ENCODE results near the gene IL17RE. TPM values are rescaled to one million over a fixed set of nuclear protein-coding genes. Genes with fewer than 3 reads are reported as not detected.
"Not testable (repeated sequence)": the region's sequence is repeated elsewhere in the genome, so short reads cannot be mapped to it uniquely, and the experiment has no call there.

Gene IL17RE
- total RNA-seq, 1 experiment from 2014 or later, result not detected

- Histone ChIP-seq H3K4me1 (ENCODE audit: low read length) (peaks cover 15% of the 10 kb centered on the region), H2AFZ (ENCODE audit: low read length) (no peak overlapping the region), H4K20me1 (ENCODE audit: insufficient read depth, low read depth, low read length) (no peaks in the 10 kb centered on the region), H3K9me3 (ENCODE audit: low read length) (no peaks in the 10 kb centered on the region), H3K79me2 (ENCODE audit: low read length) (peaks cover 14% of the 10 kb centered on the region), H3K9ac (ENCODE audit: low read length) (no peak overlapping the region), H3K4me3 (ENCODE audit: low read length) (no peak overlapping the region), H3K36me3 (ENCODE audit: insufficient read depth, low read length) (peaks cover 6% of the 10 kb centered on the region; the same call in 1 of the 2 replicates), H3K27ac (ENCODE audit: low read length) (no peak overlapping the region), H3K27me3 (ENCODE audit: low read length) (no peaks in the 10 kb centered on the region), H3K9me2 (replicated peaks; ENCODE audit: insufficient read depth, low read length) (no peaks in the 10 kb centered on the region), H3K4me2 (ENCODE audit: low read depth, low read length, poor library complexity, severe bottlenecking) (no peak overlapping the region)
- no peak for DNase-seq
These were observed 36.3 kb downstream of the IL17RE start for GRCh38 chr3:9938966-9939365.

DNA sequence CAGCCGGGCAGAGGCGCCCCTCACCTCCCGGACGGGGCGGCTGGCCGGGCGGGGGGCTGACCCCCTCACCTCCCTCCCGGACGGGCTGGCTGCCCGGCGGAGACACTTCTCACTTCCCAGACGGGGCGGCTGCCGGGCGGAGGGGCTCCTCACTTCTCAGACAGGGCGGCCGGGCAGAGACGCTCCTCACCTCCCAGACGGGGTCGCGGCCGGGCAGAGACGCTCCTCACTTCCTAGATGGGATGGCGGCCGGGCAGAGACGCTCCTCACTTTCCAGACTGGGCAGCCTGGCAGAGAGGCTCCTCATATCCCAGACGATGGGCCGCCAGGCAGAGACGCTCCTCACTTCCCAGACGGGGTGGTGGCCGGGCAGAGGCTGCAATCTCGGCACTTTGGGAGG is 37.3 kb downstream of the IL17RE start:
- H3K9me3 ChIP-seq (ENCODE audit: low read length); H2AFZ ChIP-seq (ENCODE audit: low read length); H3K4me2 ChIP-seq (ENCODE audit: low read depth, low read length, poor library complexity, severe bottlenecking); H3K9ac ChIP-seq (ENCODE audit: low read length); H3K4me3 ChIP-seq (ENCODE audit: low read length); H3K9me2 ChIP-seq (replicated peaks; ENCODE audit: insufficient read depth, low read length); H3K4me1 ChIP-seq (ENCODE audit: low read length); H3K79me2 ChIP-seq (ENCODE audit: low read length); H4K20me1 ChIP-seq (ENCODE audit: insufficient read depth, low read depth, low read length); H3K36me3 ChIP-seq (ENCODE audit: insufficient read depth, low read length); H3K27me3 ChIP-seq (ENCODE audit: low read length); DNase-seq; H3K27ac ChIP-seq (ENCODE audit: low read length): not testable (repeated sequence)

- no peak for DNase-seq
- H3K27ac ChIP-seq (ENCODE audit: low read length), result no peak overlapping the region
- H3K27me3 ChIP-seq (ENCODE audit: low read length), result no peaks in the 10 kb centered on the region
- H3K9me2 ChIP-seq (replicated peaks; ENCODE audit: insufficient read depth, low read length), result no peaks in the 10 kb centered on the region
- peaks cover 6% of the 10 kb centered on the region; the same call in 1 of the 2 replicates for H3K36me3 ChIP-seq (ENCODE audit: insufficient read depth, low read length)
- no peak overlapping the region for H3K9ac ChIP-seq (ENCODE audit: low read length)
- H3K4me1 ChIP-seq (ENCODE audit: low read length), result no peaks in the 10 kb centered on the region
- no peak overlapping the region for H3K4me3 ChIP-seq (ENCODE audit: low read length)
- H3K4me2 ChIP-seq (ENCODE audit: low read depth, low read length, poor library complexity, severe bottlenecking), result no peak overlapping the region
- H3K9me3 ChIP-seq (ENCODE audit: low read length), result no peaks in the 10 kb centered on the region
- H2AFZ ChIP-seq (ENCODE audit: low read length), result no peak overlapping the region
- no peaks in the 10 kb centered on the region for H3K79me2 ChIP-seq (ENCODE audit: low read length)
- no peaks in the 10 kb centered on the region for H4K20me1 ChIP-seq (ENCODE audit: insufficient read depth, low read depth, low read length)
These were observed 38.1 kb downstream of the IL17RE start for GRCh38 chr3:9940746-9941145.

GRCh38 chr3:9942164-9942563 is 39.5 kb downstream of the IL17RE start:
- Histone ChIP-seq H3K9me3 (ENCODE audit: low read length) (no peaks in the 10 kb centered on the region), H3K4me3 (ENCODE audit: low read length) (no peak overlapping the region), H3K79me2 (ENCODE audit: low read length) (no peaks in the 10 kb centered on the region), H3K4me2 (ENCODE audit: low read depth, low read length, poor library complexity, severe bottlenecking) (no peak overlapping the region), H4K20me1 (ENCODE audit: insufficient read depth, low read depth, low read length) (no peaks in the 10 kb centered on the region), H3K27me3 (ENCODE audit: low read length) (no peaks in the 10 kb centered on the region), H3K36me3 (ENCODE audit: insufficient read depth, low read length) (no peaks in the 10 kb centered on the region), H3K9me2 (replicated peaks; ENCODE audit: insufficient read depth, low read length) (no peaks in the 10 kb centered on the region), H3K9ac (ENCODE audit: low read length) (no peak overlapping the region), H2AFZ (ENCODE audit: low read length) (no peak overlapping the region), H3K27ac (ENCODE audit: low read length) (no peak overlapping the region), H3K4me1 (ENCODE audit: low read length) (no peaks in the 10 kb centered on the region)
- no peak for DNase-seq

DNA sequence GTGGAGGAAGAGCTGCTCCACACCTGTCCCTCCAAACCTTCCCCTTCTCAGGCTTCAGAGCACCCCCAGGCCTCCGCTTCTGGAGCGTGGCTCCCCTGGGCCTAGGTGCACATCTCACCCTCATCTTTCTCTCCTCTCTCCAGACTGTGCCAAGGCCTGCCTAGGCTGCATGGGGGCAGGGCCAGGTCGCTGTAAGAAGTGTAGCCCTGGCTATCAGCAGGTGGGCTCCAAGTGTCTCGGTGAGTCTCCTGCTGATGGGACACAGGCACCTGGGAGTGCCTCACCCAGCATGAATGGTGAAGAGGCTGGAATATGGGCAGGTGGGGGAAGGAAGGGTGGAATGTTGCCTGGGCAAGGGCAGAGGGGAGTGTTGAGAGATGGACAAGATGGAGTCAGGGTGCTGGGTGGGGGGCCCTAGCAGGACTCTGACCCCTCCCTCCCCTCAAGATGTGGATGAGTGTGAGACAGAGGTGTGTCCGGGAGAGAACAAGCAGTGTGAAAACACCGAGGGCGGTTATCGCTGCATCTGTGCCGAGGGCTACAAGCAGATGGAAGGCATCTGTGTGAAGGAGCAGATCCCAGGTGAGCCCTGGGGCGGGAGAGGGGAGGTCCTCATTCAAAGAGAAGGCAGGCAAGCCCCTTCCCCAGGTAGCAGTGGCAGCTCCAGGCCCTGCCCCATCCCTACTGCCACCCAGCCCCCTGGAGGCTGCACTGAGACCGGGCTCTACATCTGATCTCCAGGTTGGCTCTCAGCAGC is 40.5 kb downstream of the IL17RE start:
- H3K9me2 ChIP-seq (replicated peaks; ENCODE audit: insufficient read depth, low read length), result no peaks in the 10 kb centered on the region
- DNase-seq, result no peak

GRCh38 chr3:9944271-9944670 is 41.6 kb downstream of the IL17RE start:
- Histone ChIP-seq H3K9me2 (replicated peaks; ENCODE audit: insufficient read depth, low read length) (no peaks in the 10 kb centered on the region), H3K4me1 (ENCODE audit: low read length) (no peaks in the 10 kb centered on the region), H3K4me3 (ENCODE audit: low read length) (no peak overlapping the region), H4K20me1 (ENCODE audit: insufficient read depth, low read depth, low read length) (no peaks in the 10 kb centered on the region), H3K27ac (ENCODE audit: low read length) (no peak overlapping the region), H3K27me3 (ENCODE audit: low read length) (no peaks in the 10 kb centered on the region), H3K4me2 (ENCODE audit: low read depth, low read length, poor library complexity, severe bottlenecking) (no peak overlapping the region), H3K79me2 (ENCODE audit: low read length) (no peaks in the 10 kb centered on the region), H2AFZ (ENCODE audit: low read length) (no peak overlapping the region), H3K9me3 (ENCODE audit: low read length) (no peaks in the 10 kb centered on the region), H3K36me3 (ENCODE audit: insufficient read depth, low read length) (no peaks in the 10 kb centered on the region), H3K9ac (ENCODE audit: low read length) (no peak overlapping the region)
- DNase-seq, result no peak

More for the DNA sequence above, 40.5 kb downstream of the IL17RE start:
- no peak overlapping the region for H3K27ac ChIP-seq (ENCODE audit: low read length)
- H2AFZ ChIP-seq (ENCODE audit: low read length), result no peak overlapping the region
- no peaks in the 10 kb centered on the region for H3K27me3 ChIP-seq (ENCODE audit: low read length)
- no peaks in the 10 kb centered on the region for H3K36me3 ChIP-seq (ENCODE audit: insufficient read depth, low read length)
- no peak overlapping the region for H3K4me3 ChIP-seq (ENCODE audit: low read length)
- H3K9me3 ChIP-seq (ENCODE audit: low read length), result no peaks in the 10 kb centered on the region
- H3K9ac ChIP-seq (ENCODE audit: low read length), result no peak overlapping the region
- H3K79me2 ChIP-seq (ENCODE audit: low read length), result no peaks in the 10 kb centered on the region
- H3K4me2 ChIP-seq (ENCODE audit: low read depth, low read length, poor library complexity, severe bottlenecking), result no peak overlapping the region
- no peaks in the 10 kb centered on the region for H3K4me1 ChIP-seq (ENCODE audit: low read length)
- no peaks in the 10 kb centered on the region for H4K20me1 ChIP-seq (ENCODE audit: insufficient read depth, low read depth, low read length)

DNA sequence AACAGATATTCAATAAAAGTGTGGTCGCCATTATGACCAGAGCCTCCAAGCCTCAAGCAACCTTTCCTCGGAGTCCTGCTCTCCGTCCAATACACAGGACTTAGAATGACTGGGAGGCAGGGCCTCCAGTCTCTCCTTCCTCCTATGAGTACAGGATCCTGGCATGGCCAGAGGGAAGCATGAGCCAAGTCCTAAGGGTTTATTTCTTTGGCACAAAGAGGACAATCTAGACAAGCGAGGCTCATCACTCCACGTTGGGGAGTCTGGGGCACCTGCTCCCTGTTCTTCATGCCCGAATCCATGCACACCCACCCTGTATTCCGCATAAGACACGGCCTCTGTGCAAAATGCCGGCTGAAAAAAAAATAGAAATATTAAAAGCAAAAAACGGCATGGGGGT is 42.7 kb downstream of the IL17RE start:
- Histone ChIP-seq H3K9ac (ENCODE audit: low read length) (no peak overlapping the region), H3K4me2 (ENCODE audit: low read depth, low read length, poor library complexity, severe bottlenecking) (no peak overlapping the region), H3K4me1 (ENCODE audit: low read length) (no peaks in the 10 kb centered on the region), H3K4me3 (ENCODE audit: low read length) (no peak overlapping the region), H3K27me3 (ENCODE audit: low read length) (no peaks in the 10 kb centered on the region), H2AFZ (ENCODE audit: low read length) (no peak overlapping the region), H3K79me2 (ENCODE audit: low read length) (no peaks in the 10 kb centered on the region), H4K20me1 (ENCODE audit: insufficient read depth, low read depth, low read length) (no peaks in the 10 kb centered on the region), H3K9me2 (replicated peaks; ENCODE audit: insufficient read depth, low read length) (no peaks in the 10 kb centered on the region), H3K27ac (ENCODE audit: low read length) (no peak overlapping the region), H3K36me3 (ENCODE audit: insufficient read depth, low read length) (no peaks in the 10 kb centered on the region), H3K9me3 (ENCODE audit: low read length) (no peaks in the 10 kb centered on the region)
- no peak for DNase-seq

DNA sequence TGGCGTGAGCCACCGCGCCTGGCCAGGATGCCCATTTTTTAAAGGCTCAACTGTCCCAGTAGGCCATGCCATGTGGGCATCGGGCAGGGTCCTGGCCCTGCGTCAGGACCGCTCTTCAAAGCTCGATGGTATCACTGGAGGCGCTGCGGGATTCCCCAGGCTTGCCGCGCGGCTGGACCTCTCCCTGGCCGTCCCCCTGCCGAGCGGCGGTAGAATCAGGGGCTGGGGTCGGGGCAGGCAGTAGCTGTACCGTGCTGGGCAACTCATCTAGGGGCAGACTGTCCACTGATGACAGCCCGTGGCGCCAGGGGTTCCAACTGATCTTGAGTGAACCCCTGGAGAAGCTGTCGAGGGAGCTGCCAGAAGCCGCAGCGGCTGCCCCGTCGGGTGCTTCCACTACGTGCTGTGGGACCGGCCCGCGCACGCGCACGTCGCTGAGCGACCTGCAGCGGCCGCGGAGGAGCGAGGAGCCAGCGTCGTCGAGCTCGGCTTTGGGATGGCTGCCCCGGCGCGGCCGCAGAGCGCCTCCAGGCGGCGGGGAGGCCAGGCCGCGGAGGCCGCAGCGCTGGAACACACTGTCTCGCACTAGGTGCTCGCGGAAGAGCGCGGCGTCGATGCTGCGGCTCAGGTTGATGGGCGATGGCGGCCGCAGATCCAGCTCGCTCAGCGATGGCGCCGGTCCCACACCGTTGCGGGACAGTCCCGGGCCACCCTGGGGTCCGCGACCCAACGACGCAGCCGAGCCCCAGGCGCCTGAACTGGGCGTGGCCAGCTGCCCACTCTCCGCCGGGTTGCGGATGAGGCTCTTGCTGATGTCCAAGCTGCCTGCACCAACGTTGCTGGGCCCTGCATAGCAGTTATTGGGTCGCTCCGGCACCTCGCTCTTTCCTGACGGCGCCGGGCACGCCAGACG is 43.7 kb downstream of the IL17RE start:
- H3K27ac ChIP-seq (ENCODE audit: low read length), result no peak overlapping the region
- no peaks in the 10 kb centered on the region for H3K9me3 ChIP-seq (ENCODE audit: low read length)
- H3K79me2 ChIP-seq (ENCODE audit: low read length), result no peaks in the 10 kb centered on the region
- H3K27me3 ChIP-seq (ENCODE audit: low read length), result no peaks in the 10 kb centered on the region
- H3K4me3 ChIP-seq (ENCODE audit: low read length), result no peak overlapping the region
- H3K4me1 ChIP-seq (ENCODE audit: low read length), result peaks cover 8% of the 10 kb centered on the region
- no peak overlapping the region for H3K4me2 ChIP-seq (ENCODE audit: low read depth, low read length, poor library complexity, severe bottlenecking)
- H3K36me3 ChIP-seq (ENCODE audit: insufficient read depth, low read length), result no peaks in the 10 kb centered on the region
- no peak overlapping the region for H2AFZ ChIP-seq (ENCODE audit: low read length)
- no peaks in the 10 kb centered on the region for H3K9me2 ChIP-seq (replicated peaks; ENCODE audit: insufficient read depth, low read length)
- no peaks in the 10 kb centered on the region for H4K20me1 ChIP-seq (ENCODE audit: insufficient read depth, low read depth, low read length)
- no peak overlapping the region for H3K9ac ChIP-seq (ENCODE audit: low read length)
- DNase-seq, result no peak

Measured in Karpas-422 (cell line).